Ecto neural progenitor cell (in vitro differentiated cells): ENCODE results near the gene AMPD2.
A peak's percentile ranks its signal among the peaks of the same experiment; 100 is the strongest.
"Not testable (repeated sequence)": the region's sequence is repeated elsewhere in the genome, so short reads cannot be mapped to it uniquely, and the experiment has no call there.

ENCODE experiments used
- DNase-seq: peaks from one replicate; pipeline ENCODE4 v3.0.0-alpha.2; 2018; ENCODE audit warnings: low spot score

AMPD2 gene

DNA sequence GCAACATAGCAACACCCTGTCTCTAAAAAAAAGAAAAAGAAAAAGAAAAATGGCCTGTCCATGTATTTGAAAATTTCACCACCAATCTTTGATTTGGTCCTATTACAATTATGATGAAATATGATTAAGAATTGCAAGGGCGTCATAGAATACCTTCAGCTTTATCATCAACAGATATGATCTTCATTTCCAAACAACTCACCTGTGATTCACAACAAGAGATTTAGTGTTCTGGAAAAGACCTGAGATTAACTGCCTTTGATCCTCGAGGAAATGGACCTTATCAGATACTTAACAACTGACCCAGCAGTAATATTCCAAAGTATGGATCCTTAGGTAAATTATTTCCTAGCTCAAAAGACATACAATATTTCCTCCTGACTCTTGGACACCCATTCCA, 32.8 kb downstream of the AMPD2 start:
- DNase-seq, result no peak

- DNase-seq, result no peak
Observed at GRCh38 chr1:109653306-109653705, 33.7 kb downstream of the AMPD2 start.

DNA sequence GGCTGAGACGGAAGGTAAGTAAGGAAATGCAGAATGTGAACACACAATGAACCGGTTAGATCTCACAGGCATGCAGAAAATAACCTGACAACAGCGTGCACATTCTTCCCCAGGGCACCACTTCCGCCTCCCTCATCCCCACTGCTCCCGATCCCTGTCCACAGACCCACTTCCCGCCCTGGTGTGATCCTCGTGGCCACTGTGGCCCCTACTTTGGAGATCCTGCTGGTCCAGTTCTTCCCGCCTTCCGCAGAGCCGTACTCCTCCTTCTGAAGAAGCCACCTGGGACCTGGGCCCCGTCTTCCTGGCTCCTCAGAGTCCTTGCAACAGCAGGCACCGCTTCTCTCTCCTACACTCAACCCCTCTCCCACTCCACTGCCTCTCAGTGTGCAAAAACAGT, 34.9 kb downstream of the AMPD2 start:
- no peak for DNase-seq

- DNase-seq, result peak; percentile 86
Observed at GRCh38 chr1:109655615-109656519, 36.2 kb downstream of the AMPD2 start, which contains the start of gene GSTM4. Gene GSTM4, plus strand, starts transcription at chr1:109656099. Its CDS starts 291 bp downstream, at chr1:109656390.

DNA sequence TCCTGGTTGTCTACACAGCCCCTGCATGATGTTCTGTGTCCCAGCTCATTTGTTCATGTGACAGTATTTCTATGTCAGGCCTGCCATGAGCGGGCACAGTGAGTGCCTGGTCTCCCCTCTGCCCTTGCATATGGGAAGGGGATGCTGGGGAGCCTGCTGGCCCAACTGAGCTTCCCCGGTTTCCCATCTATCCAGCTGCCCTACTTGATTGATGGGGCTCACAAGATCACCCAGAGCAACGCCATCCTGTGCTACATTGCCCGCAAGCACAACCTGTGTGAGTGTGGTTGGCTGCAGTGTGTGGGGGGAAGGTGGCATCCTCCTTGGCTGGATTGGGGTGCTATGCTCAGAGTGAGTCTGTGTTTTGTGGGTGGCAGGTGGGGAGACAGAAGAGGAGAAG, 37.8 kb downstream of the AMPD2 start:
- no peak for DNase-seq

- DNase-seq, result no peak
Observed at GRCh38 chr1:109657970-109658369, 38.3 kb downstream of the AMPD2 start.

- no peak for DNase-seq
Observed at GRCh38 chr1:109658533-109659042, 39.0 kb downstream of the AMPD2 start.

DNA sequence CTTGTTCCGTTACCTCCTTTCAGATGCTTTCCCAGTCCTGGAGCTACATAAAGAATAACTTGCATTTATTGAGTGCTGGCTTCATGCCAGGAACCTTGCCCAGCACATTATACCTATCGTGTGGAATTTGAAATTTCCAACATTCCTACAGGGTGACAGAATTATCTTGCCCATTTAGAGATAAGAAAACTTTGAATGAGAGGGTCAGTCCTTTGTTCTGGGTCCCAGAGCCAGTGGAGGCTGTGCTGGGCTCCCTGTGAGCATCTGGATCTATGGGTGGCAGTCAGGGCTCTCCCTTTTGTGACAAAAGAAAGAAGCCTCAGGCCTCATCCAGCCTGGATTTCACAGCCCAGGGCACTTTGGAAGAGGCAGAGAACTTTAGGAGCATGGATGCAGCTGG, 39.5 kb downstream of the AMPD2 start:
- DNase-seq, result no peak

- DNase-seq, result no peak
Observed at GRCh38 chr1:109659997-109660690, 40.5 kb downstream of the AMPD2 start.

DNA sequence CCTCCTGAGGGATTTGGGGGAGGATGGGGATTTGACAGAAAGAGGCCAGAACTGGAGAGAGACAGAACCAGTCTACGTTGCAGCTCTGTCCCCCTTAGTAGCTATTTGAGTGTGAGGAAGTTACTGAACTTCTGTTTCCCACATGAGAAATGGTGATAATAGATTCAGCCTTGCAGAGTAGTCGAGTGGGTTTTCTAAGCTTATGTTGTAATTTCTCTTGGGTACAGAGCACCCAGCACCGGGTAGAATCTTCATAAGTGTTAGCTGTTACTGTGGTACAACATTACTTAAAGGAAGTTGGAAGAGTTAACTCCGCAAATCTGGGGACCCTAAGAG, 41.0 kb downstream of the AMPD2 start:
- not testable (repeated sequence) for DNase-seq

- no peak for DNase-seq
Observed at GRCh38 chr1:109661391-109661790, 41.8 kb downstream of the AMPD2 start.

- no peak for DNase-seq
Observed at GRCh38 chr1:109664671-109665070, 45.0 kb downstream of the AMPD2 start.

GRCh38 chr1:109667452-109668122, 48.0 kb downstream of the AMPD2 start, which contains the start of gene GSTM2:
Gene GSTM2, plus strand, starts transcription at chr1:109668057. Its CDS starts 59 bp downstream, at chr1:109668116.
- DNase-seq, result peak; percentile 95

DNA sequence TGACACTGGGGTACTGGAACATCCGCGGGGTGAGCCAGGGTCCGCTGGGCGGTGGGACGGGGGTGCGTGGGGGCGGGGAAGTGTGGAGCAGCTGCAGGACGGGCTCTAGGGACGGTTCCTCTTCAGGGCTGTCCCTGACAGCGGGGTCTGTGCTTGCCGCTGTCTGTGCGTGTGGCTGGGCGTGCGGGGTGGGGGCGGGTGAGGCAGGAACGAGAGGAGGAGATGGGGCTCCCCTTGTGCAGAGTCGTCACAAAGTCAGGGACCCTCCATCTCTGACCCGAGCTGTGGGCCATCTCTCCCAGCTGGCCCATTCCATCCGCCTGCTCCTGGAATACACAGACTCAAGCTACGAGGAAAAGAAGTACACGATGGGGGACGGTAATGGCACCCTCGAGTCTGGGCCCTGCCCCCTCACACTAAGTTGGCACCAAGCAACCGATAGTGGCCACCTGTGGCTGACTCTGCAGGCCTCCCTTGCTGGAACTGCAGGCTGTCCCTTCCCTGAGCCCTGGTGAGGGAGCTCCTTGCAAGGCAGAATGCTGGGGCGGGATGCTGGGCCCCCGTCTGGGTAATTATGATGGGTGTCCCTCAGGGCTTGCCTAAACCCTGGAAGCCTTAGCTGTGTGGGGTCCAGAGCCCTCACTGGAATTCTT, 48.6 kb downstream of the AMPD2 start:
- no peak for DNase-seq

GRCh38 chr1:109669246-109669948, 49.8 kb downstream of the AMPD2 start:
- no peak for DNase-seq

DNA sequence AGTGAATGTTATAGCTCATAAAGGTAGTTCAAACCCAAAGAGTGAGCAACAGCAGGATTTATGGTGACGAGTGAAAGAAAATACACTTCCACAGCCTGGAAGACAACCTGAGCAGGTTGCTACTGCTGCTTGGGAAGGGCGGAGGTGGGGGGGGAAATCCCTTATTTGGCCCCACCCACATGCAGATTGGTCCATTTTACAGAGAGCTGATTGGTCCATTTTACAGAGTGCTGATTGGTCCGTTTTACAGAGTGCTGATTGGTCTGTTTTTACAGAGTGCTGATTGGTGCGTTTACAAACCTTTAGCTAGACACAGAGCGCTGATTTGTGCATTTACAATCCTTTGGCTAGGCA, 50.3 kb downstream of the AMPD2 start:
- DNase-seq, result not testable (repeated sequence)

DNA sequence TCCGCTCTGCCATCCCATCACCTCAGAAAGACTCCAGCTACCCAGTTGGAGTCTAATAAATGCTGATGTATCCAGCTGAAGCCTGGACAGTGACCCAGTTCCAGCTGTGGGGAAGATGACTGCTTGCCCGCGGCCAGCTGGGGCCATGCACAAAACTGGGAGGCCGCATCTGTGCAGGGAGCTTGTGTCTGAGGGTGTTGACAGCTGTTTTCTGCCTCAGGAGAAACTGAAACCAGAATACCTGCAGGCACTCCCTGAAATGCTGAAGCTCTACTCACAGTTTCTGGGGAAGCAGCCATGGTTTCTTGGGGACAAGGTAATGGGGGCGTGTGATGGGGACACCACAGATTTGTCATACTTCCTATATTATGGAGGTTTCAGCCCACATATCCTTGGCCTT, 51.4 kb downstream of the AMPD2 start:
- DNase-seq, result no peak

- DNase-seq, result not testable (repeated sequence)
Observed at GRCh38 chr1:109673861-109674260, 54.2 kb downstream of the AMPD2 start.

GRCh38 chr1:109676683-109677381, 57.2 kb downstream of the AMPD2 start:
- DNase-seq, result not testable (repeated sequence)

- no peak for DNase-seq
Observed at GRCh38 chr1:109677459-109677858, 57.8 kb downstream of the AMPD2 start.

- not testable (repeated sequence) for DNase-seq
Observed at GRCh38 chr1:109678637-109679036, 59.0 kb downstream of the AMPD2 start.
